ENCODE measurements around the gene SLC37A1.

SLC37A1 gene

GRCh38 chr21:42559326-42559725 is 45.7 kb downstream of the SLC37A1 start:
- no peaks in the 10 kb centered on the region for H3K9me3 ChIP-seq (ENCODE audit: low read length)
- no peak overlapping the region for H3K27ac ChIP-seq (ENCODE audit: low read depth, low read length)
- no peak overlapping the region for H3K9ac ChIP-seq (ENCODE audit: low read length)
- no peak overlapping the region for H3K4me3 ChIP-seq (ENCODE audit: low read depth in 1 of 2, low read length in 2 of 2)
- H3K27me3 ChIP-seq (ENCODE audit: control insufficient read depth in 1 of 2, insufficient read depth in 2 of 2, low read length in 2 of 2): no peaks in the 10 kb centered on the region
- no peaks in the 10 kb centered on the region for H3K4me1 ChIP-seq (ENCODE audit: insufficient read depth, low read length)
- no peaks in the 10 kb centered on the region for H3K36me3 ChIP-seq (ENCODE audit: insufficient read depth, low read length)

GRCh38 chr21:42560517-42561179 is 47.0 kb downstream of the SLC37A1 start:
- Histone ChIP-seq H3K4me3 (ENCODE audit: low read depth in 1 of 2, low read length in 2 of 2) (no peak overlapping the region), H3K4me1 (ENCODE audit: insufficient read depth, low read length) (no peaks in the 10 kb centered on the region), H3K9me3 (ENCODE audit: low read length) (no peaks in the 10 kb centered on the region), H3K27me3 (ENCODE audit: control insufficient read depth in 1 of 2, insufficient read depth in 2 of 2, low read length in 2 of 2) (no peaks in the 10 kb centered on the region), H3K36me3 (ENCODE audit: insufficient read depth, low read length) (peaks cover 2% of the 10 kb centered on the region), H3K9ac (ENCODE audit: low read length) (no peak overlapping the region), H3K27ac (ENCODE audit: low read depth, low read length) (no peak overlapping the region)

GRCh38 chr21:42561762-42562650 is 48.4 kb downstream of the SLC37A1 start:
- no peak overlapping the region for H3K27ac ChIP-seq (ENCODE audit: low read depth, low read length)
- no peak overlapping the region for H3K4me3 ChIP-seq (ENCODE audit: low read depth in 1 of 2, low read length in 2 of 2)
- no peaks in the 10 kb centered on the region for H3K4me1 ChIP-seq (ENCODE audit: insufficient read depth, low read length)
- H3K9me3 ChIP-seq (ENCODE audit: low read length): no peaks in the 10 kb centered on the region
- no peak overlapping the region for H3K9ac ChIP-seq (ENCODE audit: low read length)
- H3K27me3 ChIP-seq (ENCODE audit: control insufficient read depth in 1 of 2, insufficient read depth in 2 of 2, low read length in 2 of 2): no peaks in the 10 kb centered on the region
- H3K36me3 ChIP-seq (ENCODE audit: insufficient read depth, low read length): peaks cover 6% of the 10 kb centered on the region

- H3K36me3 ChIP-seq (ENCODE audit: insufficient read depth, low read length): peaks cover 11% of the 10 kb centered on the region
- no peak overlapping the region for H3K9ac ChIP-seq (ENCODE audit: low read length)
- no peaks in the 10 kb centered on the region for H3K9me3 ChIP-seq (ENCODE audit: low read length)
- no peak overlapping the region for H3K27ac ChIP-seq (ENCODE audit: low read depth, low read length)
- no peak overlapping the region for H3K4me3 ChIP-seq (ENCODE audit: low read depth in 1 of 2, low read length in 2 of 2)
- no peaks in the 10 kb centered on the region for H3K4me1 ChIP-seq (ENCODE audit: insufficient read depth, low read length)
- no peaks in the 10 kb centered on the region for H3K27me3 ChIP-seq (ENCODE audit: control insufficient read depth in 1 of 2, insufficient read depth in 2 of 2, low read length in 2 of 2)
These were observed 49.2 kb downstream of the SLC37A1 start for GRCh38 chr21:42562816-42563215.

GRCh38 chr21:42563261-42563660 is 49.6 kb downstream of the SLC37A1 start:
- Histone ChIP-seq H3K4me1 (ENCODE audit: insufficient read depth, low read length) (no peaks in the 10 kb centered on the region), H3K9ac (ENCODE audit: low read length) (no peak overlapping the region), H3K9me3 (ENCODE audit: low read length) (no peaks in the 10 kb centered on the region), H3K27me3 (ENCODE audit: control insufficient read depth in 1 of 2, insufficient read depth in 2 of 2, low read length in 2 of 2) (no peaks in the 10 kb centered on the region), H3K27ac (ENCODE audit: low read depth, low read length) (no peak overlapping the region), H3K36me3 (ENCODE audit: insufficient read depth, low read length) (peaks cover 14% of the 10 kb centered on the region), H3K4me3 (ENCODE audit: low read depth in 1 of 2, low read length in 2 of 2) (no peak overlapping the region)

- no peak overlapping the region for H3K4me3 ChIP-seq (ENCODE audit: low read depth in 1 of 2, low read length in 2 of 2)
- no peak overlapping the region for H3K27ac ChIP-seq (ENCODE audit: low read depth, low read length)
- H3K36me3 ChIP-seq (ENCODE audit: insufficient read depth, low read length): peaks cover 16% of the 10 kb centered on the region
- H3K4me1 ChIP-seq (ENCODE audit: insufficient read depth, low read length): no peaks in the 10 kb centered on the region
- no peaks in the 10 kb centered on the region for H3K27me3 ChIP-seq (ENCODE audit: control insufficient read depth in 1 of 2, insufficient read depth in 2 of 2, low read length in 2 of 2)
- H3K9me3 ChIP-seq (ENCODE audit: low read length): no peaks in the 10 kb centered on the region
- H3K9ac ChIP-seq (ENCODE audit: low read length): no peak overlapping the region
These were observed 50.0 kb downstream of the SLC37A1 start for GRCh38 chr21:42563686-42564085.

- H3K4me3 ChIP-seq (ENCODE audit: low read depth in 1 of 2, low read length in 2 of 2): no peak overlapping the region
- no peaks in the 10 kb centered on the region for H3K27me3 ChIP-seq (ENCODE audit: control insufficient read depth in 1 of 2, insufficient read depth in 2 of 2, low read length in 2 of 2)
- H3K36me3 ChIP-seq (ENCODE audit: insufficient read depth, low read length): peaks cover 16% of the 10 kb centered on the region
- no peak overlapping the region for H3K9ac ChIP-seq (ENCODE audit: low read length)
- H3K4me1 ChIP-seq (ENCODE audit: insufficient read depth, low read length): no peaks in the 10 kb centered on the region
- no peaks in the 10 kb centered on the region for H3K9me3 ChIP-seq (ENCODE audit: low read length)
- H3K27ac ChIP-seq (ENCODE audit: low read depth, low read length): no peak overlapping the region
These were observed 50.9 kb downstream of the SLC37A1 start for GRCh38 chr21:42564561-42564971.

- H3K27ac ChIP-seq (ENCODE audit: low read depth, low read length): no peak overlapping the region
- H3K9me3 ChIP-seq (ENCODE audit: low read length): no peaks in the 10 kb centered on the region
- no peaks in the 10 kb centered on the region for H3K4me1 ChIP-seq (ENCODE audit: insufficient read depth, low read length)
- no peaks in the 10 kb centered on the region for H3K27me3 ChIP-seq (ENCODE audit: control insufficient read depth in 1 of 2, insufficient read depth in 2 of 2, low read length in 2 of 2)
- no peak overlapping the region for H3K4me3 ChIP-seq (ENCODE audit: low read depth in 1 of 2, low read length in 2 of 2)
- H3K36me3 ChIP-seq (ENCODE audit: insufficient read depth, low read length): peaks cover 16% of the 10 kb centered on the region
- no peak overlapping the region for H3K9ac ChIP-seq (ENCODE audit: low read length)
These were observed 51.7 kb downstream of the SLC37A1 start for GRCh38 chr21:42565206-42565810.

GRCh38 chr21:42565886-42566523 is 52.4 kb downstream of the SLC37A1 start:
- H3K27me3 ChIP-seq (ENCODE audit: control insufficient read depth in 1 of 2, insufficient read depth in 2 of 2, low read length in 2 of 2): no peaks in the 10 kb centered on the region
- no peak overlapping the region for H3K9ac ChIP-seq (ENCODE audit: low read length)
- H3K4me1 ChIP-seq (ENCODE audit: insufficient read depth, low read length): no peaks in the 10 kb centered on the region
- H3K9me3 ChIP-seq (ENCODE audit: low read length): no peaks in the 10 kb centered on the region
- H3K27ac ChIP-seq (ENCODE audit: low read depth, low read length): no peak overlapping the region
- H3K4me3 ChIP-seq (ENCODE audit: low read depth in 1 of 2, low read length in 2 of 2): no peak overlapping the region
- peaks cover 21% of the 10 kb centered on the region for H3K36me3 ChIP-seq (ENCODE audit: insufficient read depth, low read length)

GRCh38 chr21:42566524-42567213 is 53.0 kb downstream of the SLC37A1 start:
- no peak overlapping the region for H3K9ac ChIP-seq (ENCODE audit: low read length)
- no peaks in the 10 kb centered on the region for H3K27me3 ChIP-seq (ENCODE audit: control insufficient read depth in 1 of 2, insufficient read depth in 2 of 2, low read length in 2 of 2)
- no peaks in the 10 kb centered on the region for H3K9me3 ChIP-seq (ENCODE audit: low read length)
- no peak overlapping the region for H3K4me3 ChIP-seq (ENCODE audit: low read depth in 1 of 2, low read length in 2 of 2)
- H3K4me1 ChIP-seq (ENCODE audit: insufficient read depth, low read length): no peaks in the 10 kb centered on the region
- no peak overlapping the region for H3K27ac ChIP-seq (ENCODE audit: low read depth, low read length)
- peaks cover 24% of the 10 kb centered on the region for H3K36me3 ChIP-seq (ENCODE audit: insufficient read depth, low read length)

- Histone ChIP-seq H3K36me3 (ENCODE audit: insufficient read depth, low read length) (peaks cover 24% of the 10 kb centered on the region), H3K4me3 (ENCODE audit: low read depth in 1 of 2, low read length in 2 of 2) (no peak overlapping the region), H3K27me3 (ENCODE audit: control insufficient read depth in 1 of 2, insufficient read depth in 2 of 2, low read length in 2 of 2) (no peaks in the 10 kb centered on the region), H3K4me1 (ENCODE audit: insufficient read depth, low read length) (no peaks in the 10 kb centered on the region), H3K9ac (ENCODE audit: low read length) (no peak overlapping the region), H3K9me3 (ENCODE audit: low read length) (no peaks in the 10 kb centered on the region), H3K27ac (ENCODE audit: low read depth, low read length) (no peak overlapping the region)
These were observed 53.5 kb downstream of the SLC37A1 start for GRCh38 chr21:42567214-42567555.

All from muscle layer of colon (tissue), 2 donors.